GM21528 (cell line): ENCODE measurements around the gene SENP1.

Experiments
- ATAC-seq: cut with Tn5 transposase; IDR thresholded peaks from one replicate; pipeline ENCODE4 v1.9.1; 2021; ENCODE audit warnings: mild to moderate bottlenecking, moderate library complexity; ENCODE audit not compliant: unreplicated experiment, low FRiP score

SENP1 gene

DNA sequence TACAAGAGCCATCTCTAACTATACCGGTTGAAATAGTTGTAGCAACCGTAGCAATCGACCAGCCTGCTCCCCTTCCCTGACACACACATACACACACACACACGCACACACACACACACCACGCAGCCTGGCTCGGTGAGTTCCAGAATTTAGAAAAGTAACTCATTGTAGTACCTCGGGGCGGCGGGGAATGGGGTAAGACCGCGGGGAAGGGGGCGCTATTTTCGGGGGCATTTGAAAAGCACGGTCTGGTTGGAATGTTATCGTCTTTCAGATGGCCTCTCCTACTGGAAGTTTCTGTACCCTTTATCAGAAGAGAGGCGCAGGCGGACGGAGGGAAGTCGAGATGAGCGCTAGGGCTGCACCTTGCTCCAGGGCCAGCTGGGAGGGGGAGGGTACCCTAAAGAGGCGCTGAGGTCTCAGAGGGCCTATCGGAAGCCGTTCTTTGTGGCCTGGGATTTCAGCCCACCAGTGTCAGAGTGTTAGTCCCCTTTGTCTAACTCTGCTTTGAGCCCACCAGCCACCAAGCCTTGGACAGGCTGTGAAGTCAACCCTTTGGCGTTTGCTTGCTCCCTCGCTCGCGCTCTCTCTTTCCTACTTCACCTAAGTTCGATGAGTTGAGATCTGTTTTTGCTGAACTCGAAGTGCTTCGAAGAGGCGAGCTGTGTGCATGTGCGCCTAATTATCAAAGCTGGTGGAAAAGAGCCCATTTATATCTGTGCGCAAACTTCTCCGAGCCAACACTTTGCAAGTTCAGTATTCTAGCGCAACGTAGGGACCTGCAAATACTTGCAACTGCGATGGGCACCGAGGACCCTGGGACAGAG, 102.4 kb downstream of the SENP1 start:
- no peak for ATAC-seq

- no peak for ATAC-seq
These were observed 103.1 kb downstream of the SENP1 start for GRCh38 chr12:48002773-48003218.

DNA sequence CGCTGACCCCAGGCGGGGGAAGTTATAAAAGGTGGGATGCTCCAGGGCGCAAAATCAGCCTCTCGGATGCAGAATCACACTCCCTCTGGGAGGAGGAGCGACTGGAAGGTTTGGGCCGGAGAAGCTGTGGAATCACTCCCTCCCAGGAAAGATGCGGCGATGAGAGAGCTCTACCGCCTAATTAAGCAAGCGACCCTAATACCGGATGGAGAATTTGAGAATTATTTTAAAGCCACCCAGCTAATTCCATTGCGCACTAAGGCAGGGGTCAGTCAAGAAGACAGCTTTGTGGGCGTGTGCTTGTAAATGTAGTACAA, 103.5 kb downstream of the SENP1 start:
- ATAC-seq, result no peak

DNA sequence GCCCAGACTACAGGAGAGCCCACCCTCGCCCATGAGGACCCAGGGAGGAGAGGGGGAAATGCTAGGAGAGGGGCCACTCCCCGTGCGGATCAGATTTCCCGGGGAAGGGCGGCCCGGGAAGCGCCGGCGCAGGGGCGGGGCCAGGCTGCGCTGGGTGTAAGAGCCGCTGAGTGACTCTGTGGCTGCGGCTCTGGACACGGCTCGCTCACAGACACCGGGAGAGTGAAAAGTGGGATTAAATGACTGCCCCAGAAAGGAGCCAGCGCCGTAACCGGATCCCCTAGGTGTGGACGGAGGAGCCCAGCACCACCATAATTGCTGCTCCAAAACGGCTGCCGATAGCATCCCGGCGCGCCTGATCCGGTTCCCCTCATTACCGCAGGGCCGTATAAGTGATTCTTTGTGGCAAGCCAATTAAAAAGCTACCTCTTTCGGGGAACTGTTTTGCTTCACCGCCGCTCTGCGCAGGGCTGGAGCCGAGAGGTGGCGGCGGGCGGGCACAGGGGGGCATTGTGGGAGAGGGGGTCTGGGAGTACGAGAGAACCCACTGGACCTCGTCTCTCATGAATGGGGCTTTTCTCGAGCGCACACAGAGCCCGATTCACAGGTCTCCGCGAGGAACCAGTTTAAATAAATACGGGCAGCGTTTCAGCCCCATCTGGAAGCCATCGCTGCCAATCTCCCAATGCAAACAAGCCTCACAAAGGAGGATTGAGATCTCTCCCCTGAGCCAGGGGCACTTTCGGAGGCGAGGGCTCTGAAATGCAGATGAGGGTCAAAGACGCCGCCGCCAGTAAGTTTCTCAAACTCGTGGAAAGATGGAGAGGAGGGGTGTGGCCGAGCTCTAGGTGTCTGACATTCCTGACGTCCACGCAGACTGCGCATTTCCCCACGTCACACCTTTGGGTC, 104.1 kb downstream of the SENP1 start:
- ATAC-seq, result no peak

- no peak for ATAC-seq
These were observed 104.9 kb downstream of the SENP1 start for GRCh38 chr12:48000878-48001504.

GRCh38 chr12:47999816-48000215, 106.1 kb downstream of the SENP1 start:
- no peak for ATAC-seq

DNA sequence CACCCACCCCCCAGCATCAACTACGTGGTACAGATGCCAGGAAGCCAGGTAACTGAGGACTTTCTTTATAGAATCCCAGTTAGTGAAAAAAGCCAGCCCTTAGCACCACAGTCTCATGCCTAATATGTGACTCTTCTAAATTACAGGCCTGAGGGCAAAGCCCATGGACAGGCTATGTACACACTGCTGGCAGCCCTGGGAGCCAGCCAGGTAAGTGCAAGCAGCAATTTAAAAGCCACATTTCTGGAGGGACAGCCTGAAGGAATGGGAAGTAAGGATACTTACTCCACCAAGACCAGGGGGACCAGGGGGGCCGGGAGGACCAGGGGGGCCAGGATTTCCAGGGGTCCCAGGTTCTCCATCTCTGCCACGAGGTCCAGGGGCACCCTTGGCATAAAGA, 108.6 kb downstream of the SENP1 start:
- no peak for ATAC-seq

DNA sequence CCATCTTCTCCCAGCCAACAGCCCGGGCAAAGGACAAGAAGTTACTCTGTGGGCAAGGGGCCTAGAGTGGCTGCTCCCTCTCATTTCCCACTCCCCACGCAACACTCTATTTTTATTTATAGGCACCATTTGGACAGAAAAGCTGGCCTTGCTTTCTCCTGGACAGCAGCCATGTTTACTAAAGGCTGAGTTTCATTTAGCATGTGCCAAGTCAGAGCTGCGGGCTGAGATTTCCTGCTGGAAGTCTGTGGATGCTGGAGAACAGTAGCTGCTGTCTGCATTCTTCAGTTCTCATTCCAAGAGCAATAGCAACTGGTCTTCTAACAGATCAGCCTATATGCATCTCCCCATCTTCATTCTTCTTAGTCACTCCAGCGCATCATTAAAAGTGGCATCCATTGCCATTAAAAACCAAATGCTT, 109.9 kb downstream of the SENP1 start:
- ATAC-seq, result no peak

GRCh38 chr12:47993491-47993890, 112.4 kb downstream of the SENP1 start:
- no peak for ATAC-seq
